ENCODE data around the gene PI4KA.

DNA sequence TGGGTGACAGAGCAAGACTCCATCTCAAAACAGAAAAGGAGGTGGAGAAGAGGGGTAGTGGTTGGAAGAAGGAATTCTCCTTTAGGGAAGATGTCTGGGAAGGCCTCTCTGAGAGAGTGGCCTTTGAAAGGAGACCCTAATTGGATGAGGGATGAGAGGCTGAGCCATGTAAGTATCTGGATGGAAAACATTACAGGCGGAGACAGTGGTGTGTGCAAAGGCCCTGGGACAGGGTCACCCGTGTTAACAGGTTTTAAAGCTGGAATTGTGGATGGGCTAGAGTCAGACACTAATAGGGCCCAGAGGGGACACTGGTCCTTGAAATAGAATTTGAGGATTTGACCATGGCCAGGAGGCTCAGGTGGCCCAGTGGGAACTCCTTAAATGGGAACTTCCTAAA is 10.6 kb upstream of the PI4KA start:
- TF ChIP-seq, protein P1, sequence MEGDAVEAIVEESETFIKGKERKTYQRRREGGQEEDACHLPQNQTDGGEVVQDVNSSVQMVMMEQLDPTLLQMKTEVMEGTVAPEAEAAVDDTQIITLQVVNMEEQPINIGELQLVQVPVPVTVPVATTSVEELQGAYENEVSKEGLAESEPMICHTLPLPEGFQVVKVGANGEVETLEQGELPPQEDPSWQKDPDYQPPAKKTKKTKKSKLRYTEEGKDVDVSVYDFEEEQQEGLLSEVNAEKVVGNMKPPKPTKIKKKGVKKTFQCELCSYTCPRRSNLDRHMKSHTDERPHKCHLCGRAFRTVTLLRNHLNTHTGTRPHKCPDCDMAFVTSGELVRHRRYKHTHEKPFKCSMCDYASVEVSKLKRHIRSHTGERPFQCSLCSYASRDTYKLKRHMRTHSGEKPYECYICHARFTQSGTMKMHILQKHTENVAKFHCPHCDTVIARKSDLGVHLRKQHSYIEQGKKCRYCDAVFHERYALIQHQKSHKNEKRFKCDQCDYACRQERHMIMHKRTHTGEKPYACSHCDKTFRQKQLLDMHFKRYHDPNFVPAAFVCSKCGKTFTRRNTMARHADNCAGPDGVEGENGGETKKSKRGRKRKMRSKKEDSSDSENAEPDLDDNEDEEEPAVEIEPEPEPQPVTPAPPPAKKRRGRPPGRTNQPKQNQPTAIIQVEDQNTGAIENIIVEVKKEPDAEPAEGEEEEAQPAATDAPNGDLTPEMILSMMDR (IDR thresholded peaks at IDR 0.05) = no peak
- no peak for TF ChIP-seq POLR2A (IDR thresholded peaks at IDR 0.05)

Data from upper lobe of left lung (tissue), 4 donors.